ENCODE data around the gene PARVG. TPM values are rescaled to one million over a fixed set of nuclear protein-coding genes. Genes with fewer than 3 reads are reported as not detected.

PARVG gene
- total and polyA plus RNA-seq, 12 donors = 0.90 to 16.2 (median 2.1) TPM

- H3K27me3 ChIP-seq = peaks cover 0 to 26% (median 6%) of the 10 kb centered on the region in 7 donors
- no peak overlapping the region for H3K27ac ChIP-seq
- H3K4me1 ChIP-seq = peaks cover 0 to 32% (median 0%) of the 10 kb centered on the region in 9 donors
- intact Hi-C loops (cut with DNase I) = no loop called here
- peaks cover 0 to 27% (median 0%) of the 10 kb centered on the region in 9 donors for H3K36me3 ChIP-seq
- H3K9me3 ChIP-seq = no peaks in the 10 kb centered on the region
- no peak overlapping the region for H3K4me3 ChIP-seq
- no peak for ATAC-seq
- no peak for DNase-seq
- 90 to 94% methylated on average over 8 of the region's 8 CpGs for WGBS, 2 donors
- TF ChIP-seq CTCF (IDR thresholded peaks at IDR 0.05) = no peak
These were observed 7.6 kb downstream of the PARVG start for GRCh38 chr22:44188316-44188715.

- H3K36me3 ChIP-seq = peaks cover 0 to 20% (median 0%) of the 10 kb centered on the region in 9 donors
- no peak for ATAC-seq
- H3K27ac ChIP-seq = no peak overlapping the region
- intact Hi-C loops (cut with DNase I) = no loop called here
- peaks cover 0 to 33% (median 0%) of the 10 kb centered on the region in 9 donors for H3K4me1 ChIP-seq
- WGBS, 2 donors = 89 to 94% methylated on average over 12 of the region's 12 CpGs
- H3K27me3 ChIP-seq = peaks cover 0 to 18% (median 0%) of the 10 kb centered on the region in 7 donors
- DNase-seq = no peak
- H3K4me3 ChIP-seq = no peak overlapping the region
- no peaks in the 10 kb centered on the region for H3K9me3 ChIP-seq
- no peak for TF ChIP-seq CTCF (IDR thresholded peaks at IDR 0.05)
These were observed 8.4 kb downstream of the PARVG start for GRCh38 chr22:44188986-44189630.

- H3K4me3 ChIP-seq = no peak overlapping the region
- H3K27me3 ChIP-seq = peaks cover 0 to 18% (median 0%) of the 10 kb centered on the region in 7 donors
- no peak for DNase-seq
- TF ChIP-seq CTCF (IDR thresholded peaks at IDR 0.05) = no peak
- 78 to 81% methylated on average over 12 of the region's 12 CpGs for WGBS, 2 donors
- no peaks in the 10 kb centered on the region for H3K9me3 ChIP-seq
- H3K27ac ChIP-seq = no peak overlapping the region
- intact Hi-C loops (cut with DNase I) = no loop called here
- H3K36me3 ChIP-seq = peaks cover 0 to 12% (median 0%) of the 10 kb centered on the region in 9 donors
- peaks cover 0 to 33% (median 0%) of the 10 kb centered on the region in 9 donors for H3K4me1 ChIP-seq
- no peak for ATAC-seq
These were observed 9.8 kb downstream of the PARVG start for GRCh38 chr22:44190381-44190976.

DNA sequence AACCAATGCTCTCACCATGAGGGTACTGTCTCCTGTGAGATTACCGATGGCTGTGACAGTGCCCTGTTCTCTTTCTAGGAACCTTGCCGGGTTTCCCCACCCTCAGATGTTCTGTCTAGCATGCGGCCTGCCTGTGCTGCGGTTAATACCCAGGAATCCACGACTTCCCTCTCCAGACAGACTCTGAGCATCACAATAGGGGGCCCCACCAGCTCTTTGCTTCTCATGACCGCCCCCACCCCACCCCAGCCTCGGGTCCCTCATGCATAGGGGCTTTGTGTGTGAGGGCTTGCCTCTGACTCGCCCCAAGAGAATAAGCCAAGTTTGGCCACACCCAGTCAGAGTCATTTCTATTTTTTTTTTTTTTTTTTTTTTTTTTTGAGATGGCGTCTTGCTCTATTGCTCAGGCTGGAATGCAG is 10.3 kb downstream of the PARVG start:
- WGBS, 2 donors = 69 to 79% methylated on average over 9 of the region's 9 CpGs
- peaks cover 0 to 6% (median 0%) of the 10 kb centered on the region in 9 donors for H3K36me3 ChIP-seq
- TF ChIP-seq CTCF (IDR thresholded peaks at IDR 0.05) = no peak
- no peak overlapping the region for H3K4me3 ChIP-seq
- intact Hi-C loops (cut with DNase I) = no loop called here
- peaks cover 0 to 22% (median 0%) of the 10 kb centered on the region in 7 donors for H3K27me3 ChIP-seq
- H3K4me1 ChIP-seq = peaks cover 0 to 33% (median 0%) of the 10 kb centered on the region in 9 donors
- ATAC-seq = no peak
- no peaks in the 10 kb centered on the region for H3K9me3 ChIP-seq
- H3K27ac ChIP-seq = no peak overlapping the region
- DNase-seq = no peak

Measured in heart right ventricle (tissue), 16 donors.